Heart left ventricle (tissue), 16 donors: ENCODE results near the gene TSNAXIP1. TPM values are rescaled to one million over a fixed set of nuclear protein-coding genes. Genes with fewer than 3 reads are reported as not detected.

Experiments
- ATAC-seq, 4 donors: fragments of 200-7000 bp; cut with Tn5 transposase; one replicate each; pipeline ENCODE4 v1.9.1; 2020 to 2022; ENCODE audit warnings: moderate library complexity in 4 of 4, mild to moderate bottlenecking in 3 of 4, moderate number of reproducible peaks in 1 of 4
- DNase-seq, 5 donors: peaks; one replicate each; pipeline ENCODE4 v3.0.0-alpha.2; 2020
- H3K27ac ChIP-seq, 12 donors: fragments of 200-600 bp; sonication (generic) in 4 of 12; one replicate each; pipeline versions ENCODE4 v1.5.0 to v1.8.0; 2016 to 2022; ENCODE audit warnings: mild to moderate bottlenecking in 2 of 12
- H3K27me3 ChIP-seq, 9 donors: fragments of 200-600 bp; sonication (generic) in 2 of 9; one replicate each; pipeline versions ENCODE4 v1.5.1 to v1.8.0; 2016 to 2022; ENCODE audit warnings: mild to moderate bottlenecking in 3 of 9
- H3K36me3 ChIP-seq, 9 donors: fragments of 200-600 bp; sonication (generic) in 2 of 9; one replicate each; pipeline versions ENCODE4 v1.5.0 to v1.8.0; 2018 to 2022; ENCODE audit warnings: mild to moderate bottlenecking in 2 of 9
- H3K4me1 ChIP-seq, 12 donors: fragments of 200-600 bp; sonication (generic) in 4 of 12; one replicate each; pipeline versions ENCODE4 v1.5.0 to v1.8.0; 2016 to 2022; ENCODE audit warnings: mild to moderate bottlenecking in 3 of 12
- H3K4me3 ChIP-seq, 12 donors: fragments of 200-600 bp; sonication (generic) in 4 of 12; one replicate each; pipeline versions ENCODE4 v1.5.0 to v1.8.0; 2017 to 2022; ENCODE audit warnings: mild to moderate bottlenecking in 9 of 12, moderate library complexity in 4 of 12
- H3K9me3 ChIP-seq, 12 donors: fragments of 200-600 bp; sonication (generic) in 4 of 12; one replicate each; pipeline versions ENCODE4 v1.5.0 to v1.8.0; 2016 to 2022; ENCODE audit warnings: mild to moderate bottlenecking in 1 of 12
- POLR2A ChIP-seq, 2 donors: fragments of 450-650 bp; IDR thresholded peaks; one replicate each; pipeline ENCODE4 v1.6.1; 2017; ENCODE audit warnings: antibody characterized with exemption in 2 of 2, mild to moderate bottlenecking in 2 of 2, moderate library complexity in 2 of 2
- WGBS, 4 donors: extraction: QIAGEN DNeasy Blood & Tissue Kit in 2 of 4; methylation state at CpG; one replicate each; pipeline versions ENCODE4 v1.1.5 to v1.1.7; 2013 to 2018; 5-methylcytosine and 5-hydroxymethylcytosine counted together
- intact Hi-C, 10 donors: fragments of 100-400 bp; cut with DNase I; formaldehyde crosslinking; loops; one replicate each; pipeline versions ENCODE4 v1.11.1 to v1.14.2; 2022
- polyA plus RNA-seq, 2 donors: library from polyadenylated mRNA; stranded (reverse); fragments of 200-250 nt; gene quantifications; one replicate each; pipeline ENCODE4 v1.2.3, GENCODE V29; 2013
- total RNA-seq, 9 donors: library from RNA; depleted of rRNA in 2 of 9; stranded (reverse); fragments of >200 nt in 2 of 9; fragmentation: NEBNext Ultra II Directional in 3 of 9; extraction: Animal tissue kit (Norgen Biotek cat#: 25700) in 3 of 9; gene quantifications; one replicate each; pipeline versions ENCODE4 v1.1.0 to v1.2.4, GENCODE V29; 2016 to 2023
- TF ChIP-seq, protein P1 (sequence below), 12 donors: fragments of 200-600 bp; sonication (generic) in 4 of 12; IDR thresholded peaks; one replicate each; pipeline versions ENCODE4 v1.5.0 to v1.8.0; 2018 to 2022; ENCODE audit warnings: antibody characterized with exemption in 12 of 12, mild to moderate bottlenecking in 5 of 12
- donor health status: ischemic (EF 13 %, LVEDD 7.1; RV severe dilation, severe dysfunction).
- donor health status: healthy with polysubstance abuse.
- donor health status: DM: no; HTN: yes; CAD: no.
- donor health status: DM: no; HTN: no; CAD: no.
- donor health status: ischemic (EF 25% LVEDD 6.9; RV normal size, moderate dysfunction).
- donor health status: ischemic (EF 25% LVEDD 5.7; RV mildly dilated, moderate dysfunction).
- donor health status: healthy.
- donor health status: DM: yes; HTN: yes; CAD: no.
- donor health status: ischemic (EF 35%, LVEDD 5.7; RV mildly dilated, moderate dysfunction).
- donor health status: nonischemic (EF 11% LVEDD 7.7; RV severe dilation, severe dysfunction).
- donor health status: DM: yes; HTN: yes; CAD: no.
- donor health status: PGD.
- donor health status: ischemic (EF 29% LVEDD 5.4; RV normal size, mild dysfunction).
- donor health status: nonischemic (EF 23%, LVEDD 6.1; RV moderate dilation, normal function).

The TSNAXIP1 gene
- total and polyA plus RNA-seq, 11 donors: 0.16 to 0.93 (median 0.57) TPM; not detected in 1

DNA sequence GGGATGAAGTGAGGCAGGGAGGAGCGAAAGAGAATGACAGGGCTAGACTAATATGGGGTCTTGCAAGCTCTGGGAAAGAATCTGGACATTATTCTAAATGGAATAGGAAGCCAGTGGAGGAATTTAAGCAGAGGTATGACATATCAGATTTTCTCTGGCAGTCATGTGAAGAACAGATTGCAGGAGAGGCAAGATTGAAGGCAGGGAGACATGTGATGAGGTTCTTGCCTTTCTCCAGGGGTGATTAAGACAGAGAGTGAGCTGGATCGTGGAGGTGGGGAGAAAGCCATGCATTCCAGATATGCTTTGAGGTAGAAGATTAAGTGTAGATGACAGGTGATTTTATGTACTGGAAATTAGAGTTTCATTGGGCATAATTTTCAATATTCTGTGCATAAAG, 31.1 kb downstream of the TSNAXIP1 start:
- no peak overlapping the region for H3K27ac ChIP-seq
- no peaks in the 10 kb centered on the region for H3K36me3 ChIP-seq
- H3K27me3 ChIP-seq: no peaks in the 10 kb centered on the region
- DNase-seq: no peak
- H3K4me3 ChIP-seq: no peak overlapping the region
- 85 to 95% (median 89%) methylated on average over 2 of the region's 2 CpGs for WGBS, 4 donors
- peaks cover 0 to 25% (median 11%) of the 10 kb centered on the region in 12 donors for H3K4me1 ChIP-seq
- no peaks in the 10 kb centered on the region for H3K9me3 ChIP-seq
- intact Hi-C loops: loop anchor here in 2 of 10 donors (10.0 kb wide), 2 partner anchors 163 to 173 kb away; partner anchors contain the start of genes ACD (in 1 of the 2), C16orf86 (in 1 of the 2), ENKD1 (in 1 of the 2) and PARD6A (in 1 of the 2)
- ATAC-seq: no peak
- TF ChIP-seq POLR2A (IDR thresholded peaks at IDR 0.05): no peak
- TF ChIP-seq, protein P1, sequence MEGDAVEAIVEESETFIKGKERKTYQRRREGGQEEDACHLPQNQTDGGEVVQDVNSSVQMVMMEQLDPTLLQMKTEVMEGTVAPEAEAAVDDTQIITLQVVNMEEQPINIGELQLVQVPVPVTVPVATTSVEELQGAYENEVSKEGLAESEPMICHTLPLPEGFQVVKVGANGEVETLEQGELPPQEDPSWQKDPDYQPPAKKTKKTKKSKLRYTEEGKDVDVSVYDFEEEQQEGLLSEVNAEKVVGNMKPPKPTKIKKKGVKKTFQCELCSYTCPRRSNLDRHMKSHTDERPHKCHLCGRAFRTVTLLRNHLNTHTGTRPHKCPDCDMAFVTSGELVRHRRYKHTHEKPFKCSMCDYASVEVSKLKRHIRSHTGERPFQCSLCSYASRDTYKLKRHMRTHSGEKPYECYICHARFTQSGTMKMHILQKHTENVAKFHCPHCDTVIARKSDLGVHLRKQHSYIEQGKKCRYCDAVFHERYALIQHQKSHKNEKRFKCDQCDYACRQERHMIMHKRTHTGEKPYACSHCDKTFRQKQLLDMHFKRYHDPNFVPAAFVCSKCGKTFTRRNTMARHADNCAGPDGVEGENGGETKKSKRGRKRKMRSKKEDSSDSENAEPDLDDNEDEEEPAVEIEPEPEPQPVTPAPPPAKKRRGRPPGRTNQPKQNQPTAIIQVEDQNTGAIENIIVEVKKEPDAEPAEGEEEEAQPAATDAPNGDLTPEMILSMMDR (IDR thresholded peaks at IDR 0.05): no peak

DNA sequence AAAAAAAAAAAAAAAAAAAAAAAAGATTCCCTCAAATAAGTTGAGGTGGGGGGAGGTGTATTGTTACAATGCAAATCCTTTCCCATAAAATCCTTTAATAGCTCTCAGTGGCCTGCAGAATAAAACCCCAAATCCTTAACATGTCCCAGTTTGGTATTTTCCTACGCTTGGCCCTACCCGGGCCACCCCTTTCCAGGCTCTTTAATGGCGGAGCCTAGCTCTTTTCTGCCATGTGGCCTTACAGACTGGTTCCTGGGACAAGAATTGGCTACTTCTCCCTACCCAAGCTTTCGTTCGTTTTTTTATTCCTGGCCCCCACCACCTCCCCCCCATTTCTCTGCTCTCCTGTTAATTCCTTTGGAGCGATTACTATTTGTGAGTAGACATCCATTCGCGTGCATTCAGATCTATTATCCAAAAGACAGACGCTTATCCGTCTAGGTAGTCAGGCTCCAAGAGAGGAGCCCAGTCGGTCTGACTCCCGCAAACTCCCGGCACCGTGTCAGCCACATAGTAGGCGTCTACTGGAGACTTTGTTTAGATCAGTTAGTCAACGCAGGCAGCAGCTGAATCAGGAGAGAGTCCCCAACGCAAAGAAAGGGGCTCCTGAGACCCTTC, 34.6 kb downstream of the TSNAXIP1 start:
- intact Hi-C loops: no loop called here
- no peaks in the 10 kb centered on the region for H3K27me3 ChIP-seq
- TF ChIP-seq, protein P1 (IDR thresholded peaks at IDR 0.05): no peak
- TF ChIP-seq POLR2A (IDR thresholded peaks at IDR 0.05): no peak
- H3K4me3 ChIP-seq: peak overlapping the region in 10 of 12 donors; percentile 68 to 99 (median 76)
- peaks cover 0 to 4% (median 0%) of the 10 kb centered on the region in 9 donors for H3K36me3 ChIP-seq
- no peaks in the 10 kb centered on the region for H3K9me3 ChIP-seq
- peak overlapping the region; percentile 95 to 100 (median 98) for H3K27ac ChIP-seq
- ATAC-seq (peak in 2 of 4 donors; percentile 0 to 1), DNase-seq (no peak)
- H3K4me1 ChIP-seq: peaks cover 20 to 46% (median 33%) of the 10 kb centered on the region in 12 donors
- 39 to 51% (median 41%) methylated on average over 17 of the region's 17 CpGs for WGBS, 4 donors

DNA sequence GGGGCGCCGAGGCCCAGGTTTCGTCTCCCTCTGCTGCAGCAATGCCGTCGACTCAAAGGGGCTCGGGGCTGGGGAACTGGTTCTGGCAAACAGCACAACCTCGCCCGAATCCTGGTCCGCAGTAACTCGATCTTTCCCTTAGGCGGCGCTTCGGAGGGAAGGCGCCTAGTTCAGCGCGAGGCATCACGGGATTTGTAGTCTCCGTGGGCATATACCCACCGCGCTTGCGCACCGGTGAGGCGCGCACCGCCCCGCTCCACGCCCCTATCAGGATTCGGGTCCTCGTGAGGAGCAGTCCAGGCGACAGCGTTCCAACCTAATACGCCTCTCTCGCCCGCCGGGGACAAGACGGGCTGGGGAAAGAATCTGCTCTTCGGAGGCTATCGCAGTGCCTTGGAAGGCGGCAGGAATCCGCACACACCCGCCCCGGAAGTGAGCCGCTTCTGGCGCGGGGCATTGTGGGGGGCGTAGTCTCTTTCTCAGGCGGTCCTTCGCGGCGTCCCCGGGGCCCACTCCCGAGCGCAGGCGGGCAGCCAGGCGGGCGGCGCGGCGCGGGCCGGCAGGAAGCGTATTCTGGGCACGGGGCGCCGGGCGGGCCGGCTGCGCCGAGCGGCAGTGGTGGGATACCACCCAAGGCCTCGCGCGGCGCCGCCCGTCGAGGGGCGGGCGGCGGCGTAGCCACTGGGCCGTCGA, 35.3 kb downstream of the TSNAXIP1 start, which contains the start of gene THAP11:
Gene THAP11 (plus strand): TSS at position 505 of the 693 bp plus-strand sequence. CDS start 235 bp downstream, outside the sequence.
- ATAC-seq (peak; percentile 78 to 83 (median 82)), DNase-seq (peak; percentile 93 to 96 (median 95))
- peak within 1 kb of the TSS; percentile 95 to 100 (median 98) for H3K27ac ChIP-seq
- H3K9me3 ChIP-seq: no peaks in the 10 kb centered on the region
- WGBS, 4 donors: 0 to 1% (median 0%) methylated on average over 33 to 83 of the region's 83 CpGs
- peaks cover 0 to 4% (median 0%) of the 10 kb centered on the region in 9 donors for H3K36me3 ChIP-seq
- TF ChIP-seq POLR2A (IDR thresholded peaks at IDR 0.05): peak in 1 of 2 donors; percentile 62
- TF ChIP-seq, protein P1 (IDR thresholded peaks at IDR 0.05): peak; percentile 75 to 95 (median 84)
- peak within 1 kb of the TSS; percentile 66 to 99 (median 76) for H3K4me3 ChIP-seq
- H3K4me1 ChIP-seq: peaks cover 20 to 46% (median 33%) of the 10 kb centered on the region in 12 donors
- intact Hi-C loops: no loop called here
- H3K27me3 ChIP-seq: no peaks in the 10 kb centered on the region
